ENCODE data around the gene ASB2. TPM values are rescaled to one million over a fixed set of nuclear protein-coding genes. Genes with fewer than 3 reads are reported as not detected.

The ASB2 gene
- total RNA-seq, 1 donor from 2014 or later = 1.2 TPM

GRCh38 chr14:94005324-94006073, 29.1 kb upstream of the ASB2 start:
- peaks cover 24% of the 10 kb centered on the region for H3K27me3 Mint-ChIP-seq (ENCODE audit: low read depth)

GRCh38 chr14:94004015-94004414, 27.6 kb upstream of the ASB2 start:
- no peak for TF ChIP-seq CTCF (IDR thresholded peaks at IDR 0.05; ENCODE audit: unreplicated experiment)
- no peak for DNase-seq (ENCODE audit: low spot score in 2 of 2, unreplicated experiment in 2 of 2)
- Mint-ChIP-seq H3K4me1 (peaks cover 2% of the 10 kb centered on the region), H3K9me3 (no peaks in the 10 kb centered on the region), H3K4me3 (no peak overlapping the region), H3K36me3 (no peaks in the 10 kb centered on the region), H3K27me3 (ENCODE audit: low read depth) (peaks cover 24% of the 10 kb centered on the region), H3K27ac (no peak overlapping the region)

More at GRCh38 chr14:94005324-94006073, 29.1 kb upstream of the ASB2 start:
- peak; percentile 43 for TF ChIP-seq CTCF (IDR thresholded peaks at IDR 0.05; ENCODE audit: unreplicated experiment)
- Mint-ChIP-seq H3K27ac (no peak overlapping the region), H3K9me3 (no peaks in the 10 kb centered on the region), H3K4me1 (peaks cover 6% of the 10 kb centered on the region), H3K4me3 (no peak overlapping the region), H3K36me3 (no peaks in the 10 kb centered on the region)
- no peak for DNase-seq (ENCODE audit: low spot score in 2 of 2, unreplicated experiment in 2 of 2)

GRCh38 chr14:94003397-94003796, 27.0 kb upstream of the ASB2 start:
- H3K27ac Mint-ChIP-seq = no peak overlapping the region
- H3K9me3 Mint-ChIP-seq = no peaks in the 10 kb centered on the region
- no peak overlapping the region for H3K4me3 Mint-ChIP-seq
- peaks cover 2% of the 10 kb centered on the region for H3K4me1 Mint-ChIP-seq
- no peak for TF ChIP-seq CTCF (IDR thresholded peaks at IDR 0.05; ENCODE audit: unreplicated experiment)
- no peaks in the 10 kb centered on the region for H3K36me3 Mint-ChIP-seq
- peaks cover 24% of the 10 kb centered on the region for H3K27me3 Mint-ChIP-seq (ENCODE audit: low read depth)
- DNase-seq (ENCODE audit: low spot score in 2 of 2, unreplicated experiment in 2 of 2) = no peak

GRCh38 chr14:94001501-94002396, 25.4 kb upstream of the ASB2 start:
- TF ChIP-seq CTCF (IDR thresholded peaks at IDR 0.05; ENCODE audit: unreplicated experiment) = peak; percentile 95
- Mint-ChIP-seq H3K27me3 (ENCODE audit: low read depth) (peaks cover 21% of the 10 kb centered on the region), H3K9me3 (no peaks in the 10 kb centered on the region), H3K4me1 (peaks cover 2% of the 10 kb centered on the region), H3K4me3 (no peak overlapping the region), H3K27ac (no peak overlapping the region), H3K36me3 (no peaks in the 10 kb centered on the region)
- DNase-seq (ENCODE audit: low spot score in 2 of 2, unreplicated experiment in 2 of 2) = peak in 1 of 2 experiments; percentile 66

GRCh38 chr14:94001016-94001415, 24.6 kb upstream of the ASB2 start:
- Mint-ChIP-seq H3K27ac (no peak overlapping the region), H3K36me3 (no peaks in the 10 kb centered on the region), H3K9me3 (no peaks in the 10 kb centered on the region), H3K4me1 (peaks cover 2% of the 10 kb centered on the region), H3K4me3 (no peak overlapping the region), H3K27me3 (ENCODE audit: low read depth) (peaks cover 19% of the 10 kb centered on the region)
- no peak for TF ChIP-seq CTCF (IDR thresholded peaks at IDR 0.05; ENCODE audit: unreplicated experiment)
- DNase-seq (ENCODE audit: low spot score in 2 of 2, unreplicated experiment in 2 of 2) = no peak
